GM19035 (cell line): ENCODE measurements around the gene CNTNAP2.
"Not testable (repeated sequence)": the region's sequence is repeated elsewhere in the genome, so short reads cannot be mapped to it uniquely, and the experiment has no call there.

Source experiments
- ATAC-seq: cut with Tn5 transposase; IDR thresholded peaks from one replicate; pipeline ENCODE4 v1.9.1; 2021; ENCODE audit not compliant: unreplicated experiment

The CNTNAP2 gene

DNA sequence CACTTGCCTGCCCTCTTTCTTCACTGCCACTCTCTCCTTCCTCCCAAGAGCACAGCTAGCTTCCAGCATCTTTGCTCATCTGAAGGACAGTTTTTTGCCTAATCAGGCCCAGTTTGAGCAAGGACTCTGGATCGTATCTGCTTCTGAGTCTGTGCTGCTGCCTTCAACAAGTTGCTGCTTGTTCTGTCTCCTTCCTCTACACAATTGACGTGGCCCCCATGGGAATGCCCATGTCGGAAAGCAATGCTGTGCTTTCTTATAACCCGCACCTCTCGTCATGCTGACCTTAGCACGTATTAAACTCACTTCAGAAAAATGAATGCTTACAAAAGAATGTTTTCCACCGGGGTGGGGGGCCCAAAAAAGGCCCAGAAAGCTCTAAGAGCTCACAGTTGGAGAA is 2149.3 kb downstream of the CNTNAP2 start:
- ATAC-seq, result no peak

DNA sequence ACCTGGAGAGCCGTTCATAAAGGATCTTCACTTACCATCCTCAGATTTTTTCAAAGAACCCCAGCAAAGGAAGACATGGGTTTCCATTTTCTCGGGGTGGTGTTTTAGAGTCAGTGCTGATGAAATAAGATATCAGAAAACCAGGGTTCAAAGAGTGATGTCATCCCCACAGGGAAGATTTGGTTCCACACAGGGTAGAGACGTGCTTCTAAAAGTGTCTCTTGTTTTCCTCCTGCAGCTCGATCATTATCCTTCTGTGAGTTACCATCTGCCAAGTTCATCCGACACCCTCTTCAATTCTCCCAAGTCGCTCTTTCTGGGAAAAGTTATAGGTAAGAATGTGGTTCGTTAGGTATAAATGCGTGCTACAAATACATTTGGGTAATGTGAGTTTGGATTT is 2150.2 kb downstream of the CNTNAP2 start:
- no peak for ATAC-seq

DNA sequence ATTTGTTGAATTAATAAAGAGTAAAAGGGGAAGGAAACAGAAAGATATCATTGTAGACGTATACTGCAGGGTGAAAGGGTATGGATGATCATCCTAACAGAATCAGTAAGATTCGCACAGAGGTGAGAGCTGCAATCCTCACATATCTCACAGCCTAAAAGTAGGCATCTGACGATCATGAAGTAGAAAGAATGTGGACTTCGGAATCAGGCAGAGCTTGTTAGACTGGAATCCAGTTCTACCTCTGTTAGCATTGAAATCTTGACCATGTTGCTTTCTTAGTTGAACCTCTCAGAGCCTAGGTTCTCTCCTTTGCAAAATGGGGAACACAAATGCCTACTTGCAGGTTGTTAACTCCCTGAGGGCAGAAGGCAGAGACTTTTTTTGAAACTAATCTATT is 2154.0 kb downstream of the CNTNAP2 start:
- no peak for ATAC-seq

DNA sequence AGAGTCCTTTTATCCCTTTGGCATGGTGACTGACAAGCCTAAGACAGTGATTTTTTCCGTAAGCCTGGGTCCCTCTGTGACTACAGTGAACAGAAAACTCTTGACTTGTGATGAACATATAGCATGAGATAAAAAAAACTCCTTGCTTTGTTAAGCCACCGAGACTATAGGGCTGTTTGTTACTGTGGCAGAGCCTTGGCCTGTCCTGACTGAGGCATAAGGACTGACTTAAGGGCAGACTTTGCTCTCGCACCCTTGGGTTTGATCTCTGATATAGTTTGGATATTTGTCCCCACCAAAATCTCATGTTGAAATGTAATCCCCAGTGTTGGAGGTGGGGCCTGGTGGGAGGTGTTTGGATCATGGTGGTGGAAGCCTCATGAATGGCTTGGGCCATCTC is 2157.5 kb downstream of the CNTNAP2 start:
- no peak for ATAC-seq

DNA sequence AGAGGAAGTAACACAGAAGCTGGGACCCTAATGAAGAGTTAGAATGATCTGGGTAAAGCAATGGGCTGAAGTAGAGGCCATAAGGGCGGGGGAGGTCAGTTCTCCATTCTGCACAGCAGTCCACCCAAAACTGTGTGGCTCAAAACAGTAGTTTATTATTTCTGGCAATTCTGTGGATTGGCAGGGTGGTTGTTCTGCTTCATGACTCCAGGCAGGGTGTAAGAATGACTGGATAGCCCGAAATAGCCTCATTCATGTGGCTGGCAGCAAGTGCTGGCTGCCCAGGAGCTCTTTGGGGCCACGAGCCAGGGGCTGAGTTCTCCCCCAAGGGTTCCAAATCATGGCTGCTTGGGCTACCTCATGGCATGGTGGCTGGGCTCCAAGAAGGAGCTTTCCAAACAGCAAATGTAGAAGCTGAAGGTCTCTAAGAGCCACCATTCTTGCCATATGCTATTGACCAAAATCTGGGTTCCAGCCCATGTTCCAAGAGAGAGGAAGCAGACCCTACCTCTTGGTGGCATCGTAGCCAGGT is 2158.8 kb downstream of the CNTNAP2 start:
- ATAC-seq, result no peak

DNA sequence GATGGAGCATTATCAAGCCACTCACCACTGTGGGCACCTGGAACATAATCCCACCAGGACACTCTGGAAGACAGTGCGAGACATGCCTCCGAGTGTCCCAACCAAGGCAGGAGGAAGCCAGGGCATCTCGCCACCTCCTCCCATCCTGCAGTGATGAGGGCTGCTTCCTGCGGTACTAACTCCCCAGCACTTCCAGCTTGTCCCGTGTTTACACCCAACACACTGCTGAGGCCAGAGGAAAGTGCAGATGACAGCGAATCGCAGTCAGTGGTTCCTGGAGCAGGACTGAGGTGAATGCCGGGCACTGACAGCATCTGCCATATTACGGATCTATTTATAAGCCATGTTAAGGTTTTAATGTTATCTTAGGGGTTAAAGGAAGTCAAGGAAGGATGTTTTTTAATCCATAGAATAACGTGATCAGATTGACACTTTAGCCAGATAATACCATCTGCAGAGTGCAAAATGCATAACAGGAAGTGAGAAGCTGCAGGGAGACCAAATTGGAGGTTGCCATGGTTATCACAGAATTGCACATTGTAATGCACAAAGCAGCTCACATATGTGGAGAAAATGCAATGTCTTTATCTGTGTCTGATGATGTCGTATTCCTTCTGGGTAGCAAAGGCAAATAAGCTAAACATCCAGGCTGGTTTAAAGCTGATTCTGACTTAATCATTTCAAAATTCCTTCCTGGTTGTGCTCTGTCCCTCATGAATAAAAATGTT is 2159.9 kb downstream of the CNTNAP2 start:
- no peak for ATAC-seq

DNA sequence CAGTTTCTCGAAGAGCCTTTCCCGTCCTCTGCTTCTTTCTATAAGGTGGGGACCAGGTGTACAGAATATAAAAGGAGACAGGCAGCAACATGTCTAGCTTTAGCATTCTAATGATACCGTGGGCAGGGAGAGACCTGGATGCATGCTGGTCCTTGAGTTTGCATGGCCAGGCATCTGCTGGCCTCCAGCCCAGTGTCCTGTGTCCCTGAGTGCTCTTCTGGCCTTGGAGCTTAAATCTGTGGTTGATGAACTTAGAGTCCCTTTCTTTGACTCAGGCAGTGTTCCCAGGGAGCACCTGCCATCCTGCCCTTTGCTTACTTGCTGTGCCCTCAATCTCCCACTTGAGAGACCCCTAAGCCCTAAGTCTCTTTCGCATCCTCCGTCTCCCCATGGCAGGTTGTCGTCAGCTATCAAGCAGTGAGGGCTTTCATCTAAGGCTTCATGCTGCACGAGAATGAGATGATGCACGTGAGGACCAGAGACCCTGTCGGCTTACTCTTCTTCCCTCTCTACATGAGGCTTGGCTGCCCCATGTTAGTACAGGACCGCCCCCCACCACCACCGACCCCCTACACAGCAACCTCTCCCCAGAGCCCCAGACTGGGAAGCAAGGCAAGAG is 2160.6 kb downstream of the CNTNAP2 start:
- ATAC-seq, result no peak

DNA sequence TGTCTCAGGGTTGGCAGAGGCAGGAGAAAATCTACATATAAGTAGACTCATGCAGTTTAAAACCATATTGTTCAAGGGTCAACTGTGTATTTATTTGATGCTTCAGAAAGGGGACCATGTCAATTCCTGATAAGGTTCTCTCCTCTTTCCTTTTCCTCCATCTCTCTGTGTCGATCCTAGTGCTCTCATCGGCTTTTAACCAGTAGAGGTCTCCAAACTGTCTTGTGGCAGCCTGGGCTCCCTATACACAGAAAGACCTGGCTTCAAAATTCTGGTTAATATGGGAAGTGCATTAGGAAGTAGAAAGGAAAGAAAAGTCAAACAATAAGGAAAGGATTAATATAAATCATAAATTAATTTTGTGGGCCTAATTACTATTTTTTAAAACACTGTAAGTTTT is 2169.5 kb downstream of the CNTNAP2 start:
- no peak for ATAC-seq

DNA sequence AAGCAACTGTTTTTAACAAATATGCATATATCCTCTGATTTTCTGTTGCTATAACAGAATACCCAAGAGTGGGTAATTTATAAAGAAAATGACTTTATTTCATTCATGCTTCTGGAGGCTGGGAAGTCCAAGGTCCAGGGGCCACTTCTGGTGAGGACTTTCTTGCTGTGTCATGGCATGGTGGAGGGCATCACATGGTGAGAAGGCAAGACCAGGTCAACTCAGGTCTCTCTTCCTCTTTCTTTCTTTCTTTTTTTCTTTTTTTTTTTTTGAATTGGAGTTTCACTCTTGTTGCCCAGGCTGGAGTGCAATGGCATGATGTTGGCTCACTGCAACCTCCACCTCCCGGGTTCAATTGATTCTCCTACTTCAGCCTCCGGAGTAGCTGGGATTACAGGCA is 2170.9 kb downstream of the CNTNAP2 start:
- ATAC-seq, result no peak

DNA sequence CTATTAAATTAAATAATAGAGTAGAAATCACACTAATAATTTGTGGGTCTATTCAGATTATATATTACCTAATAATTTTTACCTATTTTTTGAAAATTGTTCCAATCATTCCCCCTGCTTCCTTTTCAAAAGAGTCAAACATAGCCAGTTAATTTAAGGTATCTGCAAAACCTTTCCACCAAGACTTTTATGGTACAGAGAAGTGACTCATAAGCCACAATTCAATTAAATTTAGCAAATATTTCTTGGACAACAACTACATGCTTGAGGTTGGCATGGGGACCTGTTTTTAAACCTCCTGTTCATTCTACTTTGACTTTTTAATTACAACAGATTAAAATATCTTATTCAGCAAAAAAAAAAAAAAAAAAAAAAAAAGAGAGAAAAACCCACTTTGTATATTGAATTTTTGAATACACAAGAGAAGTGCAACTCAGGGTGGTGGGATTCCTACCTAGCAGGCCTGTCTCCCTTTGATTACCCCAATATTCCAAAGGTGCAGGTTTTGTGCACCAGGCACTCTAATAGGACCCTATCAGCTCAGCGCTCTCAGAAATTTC is 2172.1 kb downstream of the CNTNAP2 start:
- ATAC-seq, result no peak

DNA sequence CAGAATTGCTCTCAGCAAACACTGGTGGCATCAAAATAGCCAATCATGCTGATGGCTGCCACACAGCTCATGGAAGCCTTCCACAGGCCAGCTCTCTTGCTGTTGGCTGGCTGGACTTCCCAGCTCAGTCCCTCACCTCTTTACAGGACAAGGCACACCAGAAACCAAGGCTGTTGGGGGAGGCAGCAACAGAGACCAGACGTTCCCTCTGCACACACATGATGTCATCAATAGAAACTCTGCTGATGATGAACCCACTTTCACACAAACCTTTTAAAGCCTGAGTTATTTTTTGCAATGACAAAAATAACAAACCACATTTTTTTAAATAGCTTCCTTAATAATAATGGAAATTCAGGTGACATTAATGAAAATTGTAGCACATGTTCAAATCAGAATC is 2173.0 kb downstream of the CNTNAP2 start:
- ATAC-seq, result no peak

DNA sequence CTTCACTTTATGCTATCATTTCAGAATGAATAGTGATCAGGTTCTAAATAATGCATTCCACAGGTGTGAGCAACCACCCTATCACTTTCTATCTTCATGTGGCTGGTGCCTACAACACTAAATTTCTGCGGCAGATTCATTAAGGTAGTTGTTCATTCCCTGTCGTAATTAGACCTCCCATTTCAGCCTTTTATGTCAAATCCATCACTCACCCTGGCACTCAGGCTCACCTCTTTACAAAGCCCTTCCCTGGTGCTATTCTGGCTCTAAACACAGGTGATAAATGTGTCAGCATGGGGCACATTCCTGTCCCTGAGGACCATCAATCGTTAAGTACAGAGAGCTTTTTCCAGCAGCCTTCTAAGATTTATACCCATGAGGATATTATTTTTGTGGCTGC is 2173.9 kb downstream of the CNTNAP2 start:
- no peak for ATAC-seq

DNA sequence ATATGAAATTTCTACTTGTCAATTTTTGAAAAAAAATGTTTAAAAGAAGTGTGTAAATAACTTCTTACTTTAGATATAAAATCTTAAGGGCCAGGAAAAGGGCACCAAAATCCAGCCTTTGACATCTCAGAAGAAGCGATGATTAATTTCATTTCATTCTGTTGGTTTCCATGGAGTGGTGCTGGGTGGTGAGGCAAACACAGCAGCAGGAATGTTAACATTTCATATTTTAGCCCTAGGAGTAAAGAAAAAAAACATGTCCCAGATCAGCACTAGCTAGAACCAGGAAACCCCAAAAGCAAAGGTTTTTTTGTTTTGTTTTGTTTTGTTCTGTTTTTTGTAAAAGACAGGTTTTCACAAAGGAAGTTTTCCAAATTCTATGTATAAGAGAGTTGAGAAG is 2175.2 kb downstream of the CNTNAP2 start:
- no peak for ATAC-seq

DNA sequence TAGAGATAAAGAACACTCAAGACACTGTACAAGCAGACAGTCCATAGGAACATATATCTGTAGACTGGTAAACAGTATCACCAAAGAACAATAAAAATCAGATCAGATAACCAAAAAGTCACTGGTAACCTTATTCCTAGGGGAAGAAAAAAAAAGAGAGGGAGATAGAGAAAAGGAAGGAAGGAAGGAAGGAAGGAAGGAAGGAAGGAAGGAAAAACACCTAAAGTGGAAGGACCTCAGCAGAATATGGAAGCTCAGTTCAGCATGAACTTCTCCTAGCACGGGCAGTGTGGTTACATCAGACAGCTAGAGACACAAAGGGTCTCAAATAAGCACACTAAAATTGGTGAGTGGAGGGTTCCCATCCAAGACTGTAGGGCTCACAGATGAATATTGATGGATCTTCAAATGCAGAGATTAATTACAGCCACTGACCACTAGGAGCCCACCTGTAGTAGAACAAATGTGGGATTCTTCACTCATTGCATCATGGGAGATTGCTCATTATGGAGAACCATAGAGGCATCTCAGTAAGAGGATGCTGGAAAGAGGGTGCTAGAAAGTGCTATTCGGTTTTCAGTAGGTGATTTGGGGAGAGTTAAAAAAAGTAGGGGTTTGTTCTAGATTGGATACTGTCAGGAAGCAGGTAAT is 2180.5 kb downstream of the CNTNAP2 start:
- ATAC-seq, result no peak

DNA sequence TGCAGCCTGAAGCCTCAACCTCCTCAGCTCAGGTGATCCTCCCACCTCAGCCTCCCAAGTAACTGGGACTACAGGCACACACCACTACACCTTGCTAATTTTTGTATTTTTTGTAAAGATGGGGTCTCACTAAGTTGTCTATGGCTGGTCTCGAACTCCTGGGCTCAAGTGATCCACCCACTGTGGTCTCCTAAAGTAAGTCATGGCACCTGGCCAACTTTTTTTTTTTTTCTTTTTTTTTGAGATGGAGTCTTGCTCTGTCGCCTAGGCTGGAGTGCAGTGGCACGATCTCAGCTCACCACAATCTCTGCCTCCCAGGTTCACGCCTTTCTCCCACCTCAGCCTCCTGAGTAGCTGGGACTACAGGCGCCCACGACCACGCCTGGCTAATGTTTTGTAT is 2182.2 kb downstream of the CNTNAP2 start:
- ATAC-seq, result not testable (repeated sequence)

DNA sequence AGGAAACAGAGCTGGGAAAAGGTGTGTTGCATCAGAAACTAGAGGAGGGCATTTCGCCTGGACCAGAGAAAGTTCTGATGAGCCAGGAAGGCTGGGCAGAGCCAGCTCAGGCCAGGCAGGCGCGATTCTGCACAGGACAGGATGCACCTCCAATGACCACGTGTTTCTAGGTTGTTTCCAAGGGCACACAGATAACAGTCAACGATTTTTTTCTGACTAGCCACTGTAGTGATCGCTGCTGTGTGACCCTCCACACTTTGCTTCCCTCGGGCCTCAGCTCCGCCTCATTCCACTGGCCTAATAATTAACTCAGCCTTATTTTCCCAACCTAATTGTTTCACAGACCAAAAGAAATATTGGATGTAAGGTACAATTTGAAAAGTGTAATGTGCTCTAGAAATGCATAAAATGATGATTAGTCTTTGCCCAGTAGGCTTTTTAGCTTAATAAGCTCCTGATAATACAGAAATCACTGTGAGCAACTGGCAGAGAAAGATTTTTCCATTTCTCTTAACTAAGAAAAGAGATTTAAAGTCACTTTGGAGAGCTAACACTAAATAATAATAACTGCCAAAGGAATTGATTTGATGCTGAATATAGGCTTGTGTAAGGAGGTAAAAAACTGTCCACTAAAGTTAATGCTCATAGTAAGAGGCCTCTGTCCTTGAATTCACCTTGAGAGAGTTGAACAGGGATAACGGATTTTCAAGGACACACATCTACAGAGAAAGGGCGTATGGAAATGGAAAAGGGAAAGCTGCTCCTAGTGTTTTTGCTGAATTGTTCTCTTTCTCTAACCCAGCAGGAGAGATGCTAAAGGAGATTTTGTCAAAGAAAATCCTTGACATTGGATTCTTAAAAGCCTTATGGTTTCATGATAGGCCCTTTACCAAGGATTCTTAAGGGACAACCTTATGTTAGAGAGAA is 2183.0 kb downstream of the CNTNAP2 start:
- no peak for ATAC-seq

DNA sequence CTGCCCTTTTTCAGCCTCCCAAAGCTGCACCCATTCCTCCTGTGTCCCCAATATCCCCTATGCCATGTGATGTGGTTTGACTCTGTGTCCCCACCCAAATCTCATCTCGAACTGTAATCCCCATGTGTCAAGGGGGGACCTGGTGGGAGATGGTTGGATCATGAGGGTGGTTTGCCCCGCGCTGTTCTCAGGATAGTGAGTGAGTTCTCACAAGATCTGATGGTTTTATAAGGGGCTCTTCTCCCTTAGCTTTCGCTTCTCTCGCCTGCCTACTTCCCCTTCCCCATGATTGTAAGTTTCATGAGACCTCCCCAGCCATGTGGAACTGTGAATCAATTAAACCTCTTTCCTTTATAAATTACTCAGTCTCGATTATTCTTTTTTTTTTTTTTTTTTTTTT is 2185.8 kb downstream of the CNTNAP2 start:
- not testable (repeated sequence) for ATAC-seq

DNA sequence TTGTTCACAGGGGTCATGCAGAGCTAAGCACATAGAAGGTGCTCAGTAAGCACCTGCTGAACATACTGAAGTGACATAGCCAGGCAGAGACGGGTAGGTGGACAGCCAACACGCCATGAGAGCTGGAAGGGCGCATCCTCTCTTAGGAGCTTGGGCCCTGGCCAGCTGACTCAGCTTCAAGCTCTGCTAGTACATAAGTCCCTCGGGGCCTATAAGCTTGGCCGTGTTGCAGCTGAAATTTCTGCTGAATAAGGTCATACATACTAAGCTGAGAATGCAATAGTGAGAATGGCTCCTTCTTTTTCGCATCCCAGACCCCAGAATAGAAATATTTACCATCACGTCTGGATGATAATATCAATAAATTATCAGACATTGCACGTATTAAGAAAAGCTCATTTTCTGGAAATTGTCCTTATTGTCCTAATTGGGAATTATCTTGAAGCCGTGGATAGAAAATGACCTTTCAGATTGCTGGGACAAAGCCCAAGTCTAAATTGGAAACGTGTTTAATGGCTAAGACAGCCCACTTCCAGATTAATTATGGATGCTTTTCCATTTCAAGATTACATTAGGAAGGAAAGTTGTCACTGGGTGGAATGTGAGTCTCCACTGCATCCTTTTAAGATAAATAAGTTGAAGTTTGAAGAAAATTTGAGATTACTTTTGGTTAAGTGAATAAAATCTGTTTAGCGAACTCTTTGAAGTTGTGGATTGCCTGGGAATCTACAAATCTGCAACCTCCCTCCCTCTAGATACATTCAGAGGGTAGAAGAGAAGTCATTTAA is 2186.9 kb downstream of the CNTNAP2 start:
- ATAC-seq, result no peak

DNA sequence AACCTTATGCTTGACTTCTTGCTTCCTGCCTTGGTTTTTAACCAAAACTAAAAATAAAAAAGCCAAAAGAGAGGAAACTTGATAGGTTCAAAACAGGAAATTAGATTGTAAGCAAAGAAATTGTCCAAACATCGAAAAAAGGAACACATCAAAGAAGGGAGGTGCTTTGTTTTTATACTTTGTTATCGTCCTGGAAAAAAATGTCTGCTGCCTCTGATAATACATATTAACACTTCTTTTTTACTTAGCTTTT is 2187.4 kb downstream of the CNTNAP2 start:
- ATAC-seq, result no peak

DNA sequence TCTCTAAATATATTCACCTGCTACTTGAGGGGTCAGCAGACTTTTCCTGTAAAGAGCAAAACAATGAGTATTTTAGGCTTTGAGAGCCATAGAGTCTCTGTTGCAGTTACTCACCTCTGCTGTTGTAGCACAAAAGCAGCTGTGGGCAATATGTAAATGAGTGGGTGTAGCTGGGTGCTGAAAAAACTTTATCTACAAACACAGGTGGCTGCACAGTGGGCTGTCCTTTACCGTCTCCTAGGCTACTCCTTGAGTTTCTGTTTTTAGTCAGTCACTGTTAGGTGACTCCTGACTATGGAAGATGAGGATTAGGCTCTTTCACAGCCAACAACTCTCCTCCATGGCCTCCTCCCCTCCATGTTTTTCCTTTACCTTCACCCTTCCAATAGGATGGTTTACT is 2187.9 kb downstream of the CNTNAP2 start:
- peak; percentile 67 for ATAC-seq
